H1 (cell line): Measurements from ENCODE around the gene TMEM271. TPM values are rescaled to one million over a fixed set of nuclear protein-coding genes. Genes with fewer than 3 reads are reported as not detected.

Experiments used
- ATF3 ChIP-seq: IDR thresholded peaks from 2 replicates; pipeline ENCODE4 v1.6.1; 2011; ENCODE audit warnings: low read depth, mild to moderate bottlenecking, low read length; ENCODE audit not compliant: insufficient read depth
- BCL11A ChIP-seq, 2 experiments: IDR thresholded peaks; one replicate each; pipeline ENCODE4 v1.6.1; 2011; ENCODE audit warnings: low read depth in 2 of 2, low read length in 2 of 2, mild to moderate bottlenecking in 2 of 2
- POLR2A ChIP-seq, 2 experiments: IDR thresholded peaks; 1 replicate in 1 of 2; 2 replicates in 1 of 2; pipeline ENCODE4 v1.6.1; 2011; ENCODE audit warnings: low read depth in 2 of 2, low read length in 2 of 2, mild to moderate bottlenecking in 2 of 2; ENCODE audit errors: control extremely low read depth in 1 of 2
- polyA plus RNA-seq, 7 experiments: library from polyadenylated mRNA; depleted of rRNA in 3 of 7; stranded (reverse) in 5 of 7; unstranded in 2 of 7; fragments of >200 nt in 5 of 7; fragments of 200-250 nt in 2 of 7; gene quantifications; 1 replicate in 5 of 7; 2 replicates in 1 of 7; 4 replicates in 1 of 7; pipeline versions ENCODE4 v1.2.1 to v1.2.3, GENCODE V29; 2011 to 2013; ENCODE audit warnings: missing spikeins in 2 of 7, mixed read lengths in 2 of 7
- total RNA-seq: library from RNA; stranded (reverse); fragmentation: NEBNext Ultra II Directional; extraction: Animal tissue kit (Norgen Biotek cat#: 25700); gene quantifications from 2 replicates; pipeline ENCODE4 v1.2.1, GENCODE V29; 2021

Gene TMEM271
- total and polyA plus RNA-seq, 2 of the 8 experiments (the other 6 are each of a cell fraction or from before 2014, with no cell fraction given): 0.08 to 0.35 TPM

- TF ChIP-seq BCL11A (IDR thresholded peaks at IDR 0.05; ENCODE audit: low read depth in 2 of 2, low read length in 2 of 2): no peak
- TF ChIP-seq POLR2A (IDR thresholded peaks at IDR 0.05; ENCODE audit: control extremely low read depth in 1 of 2, low read depth in 2 of 2, low read length in 2 of 2): no peak
- TF ChIP-seq ATF3: no peak
Observed at GRCh38 chr4:537436-538264, 38.4 kb downstream of the TMEM271 start (continued).
